Measurements from ENCODE around the gene ARHGEF40.
A peak's percentile ranks its signal among the peaks of the same experiment; 100 is the strongest.

Gene ARHGEF40

DNA sequence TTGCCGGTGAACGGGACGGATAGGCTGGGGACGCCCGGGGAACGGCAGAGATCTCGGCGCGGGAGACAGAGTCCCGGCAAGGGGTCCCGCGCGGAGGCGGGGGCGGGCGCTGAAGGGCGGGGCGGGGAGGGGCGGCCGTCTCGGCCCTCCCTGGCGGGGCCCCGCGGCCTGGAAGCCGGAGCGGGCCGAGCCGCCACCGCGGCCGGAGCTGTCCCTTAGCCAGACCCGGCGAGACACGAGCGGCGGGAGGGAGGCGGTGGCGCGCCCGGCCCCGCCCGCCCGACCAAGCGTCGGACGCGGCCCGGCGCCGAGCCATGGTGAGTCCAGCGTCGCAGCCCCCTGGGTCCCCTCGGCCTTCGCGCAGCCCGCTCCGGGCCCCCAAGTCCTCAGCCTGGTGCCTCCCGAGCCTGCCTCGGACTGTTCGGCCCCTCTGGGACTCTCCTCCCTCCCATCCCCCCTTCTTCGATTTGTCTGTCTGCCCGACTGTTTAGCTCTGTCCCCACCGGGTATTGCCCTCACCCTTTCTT is at the start of gene ARHGEF40:
TSS of gene ARHGEF40 (plus strand) at position 222 of the 527 bp plus-strand sequence. CDS start at position 315, 93 bp downstream.
- peaks cover 0 to 40% (median 28%) of the 10 kb centered on the region in 4 donors for H3K4me1 ChIP-seq
- peak within 1 kb of the TSS; percentile 86 to 92 for H3K27ac ChIP-seq
- H3K27me3 ChIP-seq: no peaks in the 10 kb centered on the region
- H3K36me3 ChIP-seq: peaks cover 0 to 18% (median 10%) of the 10 kb centered on the region in 3 donors
- peak; percentile 61 to 85 for DNase-seq
- TF ChIP-seq, protein P1, sequence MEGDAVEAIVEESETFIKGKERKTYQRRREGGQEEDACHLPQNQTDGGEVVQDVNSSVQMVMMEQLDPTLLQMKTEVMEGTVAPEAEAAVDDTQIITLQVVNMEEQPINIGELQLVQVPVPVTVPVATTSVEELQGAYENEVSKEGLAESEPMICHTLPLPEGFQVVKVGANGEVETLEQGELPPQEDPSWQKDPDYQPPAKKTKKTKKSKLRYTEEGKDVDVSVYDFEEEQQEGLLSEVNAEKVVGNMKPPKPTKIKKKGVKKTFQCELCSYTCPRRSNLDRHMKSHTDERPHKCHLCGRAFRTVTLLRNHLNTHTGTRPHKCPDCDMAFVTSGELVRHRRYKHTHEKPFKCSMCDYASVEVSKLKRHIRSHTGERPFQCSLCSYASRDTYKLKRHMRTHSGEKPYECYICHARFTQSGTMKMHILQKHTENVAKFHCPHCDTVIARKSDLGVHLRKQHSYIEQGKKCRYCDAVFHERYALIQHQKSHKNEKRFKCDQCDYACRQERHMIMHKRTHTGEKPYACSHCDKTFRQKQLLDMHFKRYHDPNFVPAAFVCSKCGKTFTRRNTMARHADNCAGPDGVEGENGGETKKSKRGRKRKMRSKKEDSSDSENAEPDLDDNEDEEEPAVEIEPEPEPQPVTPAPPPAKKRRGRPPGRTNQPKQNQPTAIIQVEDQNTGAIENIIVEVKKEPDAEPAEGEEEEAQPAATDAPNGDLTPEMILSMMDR (IDR thresholded peaks at IDR 0.05): no peak
- peak within 1 kb of the TSS; percentile 76 to 77 for H3K4me3 ChIP-seq
- intact Hi-C loops (cut with DNase I; ENCODE audit: low total_unique reads): loop anchor here (1.0 kb wide), 1 partner anchor 34 kb away; no protein-coding TSS in a partner anchor
- no peaks in the 10 kb centered on the region for H3K9me3 ChIP-seq

DNA sequence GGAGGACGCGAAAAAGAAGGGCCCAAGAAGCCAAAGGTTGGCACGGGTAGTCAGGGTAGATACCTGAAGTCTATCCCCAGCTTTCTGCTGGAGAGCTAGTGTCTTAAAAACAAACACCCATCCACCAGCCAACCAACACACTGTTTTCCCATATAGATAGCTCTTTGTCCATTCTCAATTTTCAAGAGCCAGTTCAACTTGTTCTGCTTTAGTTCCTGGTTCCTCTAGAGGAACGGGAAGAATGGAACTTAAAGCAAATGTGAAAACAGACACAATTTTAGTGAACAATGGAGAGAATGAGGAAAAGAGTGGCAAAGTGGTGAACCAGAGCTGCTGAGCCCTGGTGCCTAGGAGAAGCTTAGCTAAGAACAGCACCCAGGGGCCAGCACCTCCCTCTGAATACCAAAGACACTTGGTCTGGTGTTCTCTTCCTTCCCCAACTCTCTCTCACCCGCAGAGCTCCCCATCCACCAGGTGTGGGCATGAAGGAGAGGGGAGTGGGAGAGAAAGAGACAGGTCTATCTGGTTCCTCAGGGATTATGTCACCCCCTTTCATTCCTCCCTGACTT is 49.0 kb upstream of the ARHGEF40 start:
- H3K27ac ChIP-seq: peak overlapping the region in 1 of 2 donors; percentile 33

DNA sequence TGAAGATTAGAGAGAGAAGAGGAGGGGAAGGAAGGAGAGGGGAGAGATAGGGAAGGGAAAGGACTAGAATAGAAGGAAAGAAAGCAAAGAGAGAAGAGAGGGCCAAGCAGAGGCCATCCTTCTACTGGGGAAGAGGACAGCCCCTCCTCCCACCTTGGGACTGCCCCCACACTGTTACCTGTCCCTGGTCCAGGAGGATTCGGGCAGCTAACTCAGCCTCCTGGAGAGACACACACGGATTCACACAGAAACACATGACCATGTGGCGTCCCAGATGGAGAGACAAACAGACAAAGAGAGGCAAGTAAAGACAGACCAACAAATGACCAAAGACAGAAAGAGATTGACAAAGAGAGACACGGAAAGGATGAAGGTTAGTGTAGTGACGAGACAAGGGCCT is 47.4 kb upstream of the ARHGEF40 start:
- Histone ChIP-seq H3K36me3 (peaks cover 29 to 48% (median 37%) of the 10 kb centered on the region in 3 donors), H3K9me3 (no peaks in the 10 kb centered on the region), H3K27me3 (no peaks in the 10 kb centered on the region), H3K27ac (peak overlapping the region; percentile 96 to 97), H3K4me3 (peak overlapping the region; percentile 86 to 96), H3K4me1 (peaks cover 6 to 47% (median 33%) of the 10 kb centered on the region in 4 donors)
- TF ChIP-seq, protein P1 (IDR thresholded peaks at IDR 0.05): no peak
- intact Hi-C loops (cut with DNase I; ENCODE audit: low total_unique reads): loop anchor here (5.0 kb wide), 1 partner anchor 80 kb away; the partner anchor contains the start of gene TMEM253
- no peak for DNase-seq

More for the DNA sequence above, 49.0 kb upstream of the ARHGEF40 start:
- Histone ChIP-seq H3K4me3 (no peak overlapping the region), H3K36me3 (peaks cover 29 to 63% (median 47%) of the 10 kb centered on the region in 3 donors), H3K4me1 (peaks cover 6 to 32% (median 21%) of the 10 kb centered on the region in 4 donors), H3K9me3 (no peaks in the 10 kb centered on the region), H3K27me3 (no peaks in the 10 kb centered on the region)
- TF ChIP-seq, protein P1 (IDR thresholded peaks at IDR 0.05): no peak
- intact Hi-C loops (cut with DNase I; ENCODE audit: low total_unique reads): loop anchor here (5.0 kb wide), 1 partner anchor 81 kb away; the partner anchor contains the start of gene TMEM253
- no peak for DNase-seq

DNA sequence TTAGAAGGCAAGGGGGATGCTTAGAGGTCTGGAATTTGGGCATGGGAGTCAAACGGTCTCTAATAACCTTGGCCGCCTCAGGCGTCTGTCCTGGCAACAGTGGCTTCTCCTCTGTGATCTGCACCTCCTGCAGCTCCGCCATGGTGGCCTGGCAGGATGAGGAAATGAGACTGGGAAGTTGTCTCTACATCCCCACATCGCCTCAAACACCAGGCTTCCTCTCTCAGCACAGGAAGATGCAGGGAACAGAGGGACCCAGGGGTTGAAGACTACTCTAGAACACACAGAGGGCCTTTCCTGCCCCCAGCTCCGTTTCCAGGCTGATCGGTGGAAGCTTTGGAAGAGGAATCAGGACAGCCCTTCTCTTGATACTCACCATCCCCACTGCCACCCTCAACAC is 46.9 kb upstream of the ARHGEF40 start:
- peaks cover 6 to 47% (median 33%) of the 10 kb centered on the region in 4 donors for H3K4me1 ChIP-seq
- H3K27ac ChIP-seq: peak overlapping the region; percentile 96 to 97
- DNase-seq: no peak
- peaks cover 27 to 43% (median 32%) of the 10 kb centered on the region in 3 donors for H3K36me3 ChIP-seq
- H3K27me3 ChIP-seq: no peaks in the 10 kb centered on the region
- H3K4me3 ChIP-seq: peak overlapping the region; percentile 86 to 96
- TF ChIP-seq, protein P1 (IDR thresholded peaks at IDR 0.05): no peak
- no peaks in the 10 kb centered on the region for H3K9me3 ChIP-seq
- intact Hi-C loops (cut with DNase I; ENCODE audit: low total_unique reads): loop anchor here (5.0 kb wide), 1 partner anchor 79 kb away; the partner anchor contains the start of gene TMEM253

DNA sequence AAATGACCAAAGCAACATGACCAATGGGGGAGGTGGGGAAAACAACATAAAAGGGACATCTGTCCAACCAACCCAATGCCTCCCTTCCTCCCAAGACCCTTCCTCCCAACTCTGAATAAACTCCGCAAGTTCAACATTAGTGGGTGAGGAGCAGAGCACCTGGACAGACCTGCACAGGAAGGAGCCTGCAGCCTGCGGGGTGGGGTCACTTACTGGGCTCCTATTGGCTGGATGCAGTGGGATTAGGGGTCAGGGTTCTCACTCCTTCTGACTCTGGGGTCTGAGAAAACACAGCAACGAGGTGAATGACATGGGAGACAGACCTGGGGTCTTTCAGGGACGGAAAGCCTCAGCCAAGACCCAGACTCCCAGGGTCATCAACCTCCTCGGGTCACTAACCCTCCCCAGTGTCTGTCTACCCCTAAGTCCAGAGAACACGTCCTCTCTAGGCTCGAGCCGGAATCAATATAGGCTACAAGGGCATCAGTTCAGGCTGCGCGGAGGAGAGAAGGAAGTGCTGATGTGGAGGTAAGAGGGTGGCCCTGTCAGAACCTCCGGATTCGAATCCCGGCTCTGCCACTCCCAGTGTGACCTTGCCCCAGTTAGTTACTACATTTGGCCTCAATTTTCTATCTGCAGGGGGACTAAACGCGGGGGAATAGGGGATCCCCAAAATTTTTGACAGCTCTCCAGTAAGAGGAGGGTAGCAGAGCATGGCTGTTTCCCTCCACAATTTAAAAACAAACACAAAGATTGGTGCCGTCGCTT is 46.1 kb upstream of the ARHGEF40 start:
- intact Hi-C loops (cut with DNase I; ENCODE audit: low total_unique reads): loop anchor here (5.0 kb wide), 1 partner anchor 78 kb away; the partner anchor contains the start of gene TMEM253
- H3K4me1 ChIP-seq: peaks cover 6 to 47% (median 33%) of the 10 kb centered on the region in 4 donors
- DNase-seq: no peak

More for the DNA sequence above, 46.1 kb upstream of the ARHGEF40 start:
- peak overlapping the region; percentile 96 to 97 for H3K27ac ChIP-seq
- H3K9me3 ChIP-seq: no peaks in the 10 kb centered on the region
- H3K27me3 ChIP-seq: no peaks in the 10 kb centered on the region
- TF ChIP-seq, protein P1 (IDR thresholded peaks at IDR 0.05): no peak
- H3K4me3 ChIP-seq: peak overlapping the region; percentile 86 to 96
- peaks cover 22 to 35% (median 24%) of the 10 kb centered on the region in 3 donors for H3K36me3 ChIP-seq
